Measurements from ENCODE around the gene CYB5R4.

CYB5R4 gene

GRCh38 chr6:83827050-83827449 lies 32.4 kb upstream of the CYB5R4 start:
- no peak for DNase-seq (ENCODE audit: low spot score)
- H3K4me3 ChIP-seq = no peak overlapping the region

DNA sequence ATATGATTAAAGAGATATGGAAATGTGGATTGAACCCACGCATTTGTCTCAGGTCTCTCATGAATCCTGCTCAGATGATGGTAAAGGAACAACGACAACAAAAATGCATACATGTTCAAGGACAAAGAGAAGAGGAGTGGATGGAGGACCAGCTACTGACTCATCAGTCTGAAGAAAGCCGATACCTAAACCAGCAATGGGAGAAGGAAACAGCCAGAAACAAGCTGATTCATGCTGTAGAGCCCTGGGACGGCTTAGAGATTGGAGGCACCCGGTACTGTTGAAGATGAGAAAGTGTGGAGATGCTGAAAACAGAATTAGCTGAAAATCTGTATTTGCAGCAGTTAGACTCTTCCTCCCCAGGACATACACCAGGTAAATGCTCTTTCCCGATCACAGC lies 20.8 kb upstream of the CYB5R4 start:
- Histone ChIP-seq H3K27ac (no peak overlapping the region), H3K4me3 (no peak overlapping the region)
- no peak for TF ChIP-seq CTCF (IDR thresholded peaks at IDR 0.05)

More at GRCh38 chr6:83827050-83827449, 32.4 kb upstream of the CYB5R4 start:
- no peak for TF ChIP-seq CTCF (IDR thresholded peaks at IDR 0.05)
- H3K27ac ChIP-seq = no peak overlapping the region

DNA sequence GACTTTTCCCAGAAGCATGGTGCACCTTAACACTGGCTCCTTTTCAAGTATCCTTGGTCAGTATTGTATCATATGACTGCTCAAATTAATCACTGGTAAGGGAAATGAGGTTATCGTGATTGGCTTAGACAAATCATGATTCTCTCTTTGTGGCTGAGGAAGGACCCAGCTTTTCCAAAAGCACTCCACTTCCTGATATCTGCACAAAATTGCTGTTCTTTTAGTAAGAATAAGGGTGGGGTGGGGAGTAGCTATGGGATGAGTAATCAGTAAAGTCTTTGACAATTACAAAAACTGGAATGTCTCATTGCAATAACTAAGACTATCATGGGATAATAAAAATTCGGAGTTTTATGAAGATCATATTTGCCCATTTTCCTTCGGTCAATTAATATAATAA lies 15.3 kb upstream of the CYB5R4 start:
- H3K4me3 ChIP-seq = no peak overlapping the region
- H3K27ac ChIP-seq = no peak overlapping the region
- no peak for TF ChIP-seq CTCF (IDR thresholded peaks at IDR 0.05)
- DNase-seq (ENCODE audit: low spot score) = no peak

More for the DNA sequence above, 20.8 kb upstream of the CYB5R4 start:
- DNase-seq (ENCODE audit: low spot score) = no peak

DNA sequence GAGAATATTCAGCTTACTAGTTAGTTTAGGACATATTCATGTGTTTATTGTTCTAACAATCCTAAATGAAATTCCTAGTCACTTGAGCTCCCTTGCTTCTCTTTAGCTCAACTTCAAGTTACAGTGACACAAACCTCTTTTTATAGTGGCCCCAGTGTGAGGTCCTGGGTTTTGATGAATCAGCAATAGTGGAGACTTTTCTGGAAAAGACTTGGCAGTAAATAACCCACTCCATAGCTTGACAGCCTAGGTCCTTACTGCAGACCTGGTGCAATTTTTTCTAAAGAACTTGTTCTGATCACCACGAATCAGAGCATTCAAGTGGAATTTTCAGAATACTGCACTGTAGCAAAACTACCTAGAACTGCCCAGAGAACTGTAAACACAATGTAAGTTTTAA lies 13.2 kb upstream of the CYB5R4 start:
- Histone ChIP-seq H3K4me3 (no peak overlapping the region), H3K27ac (no peak overlapping the region)
- DNase-seq (ENCODE audit: low spot score) = no peak
- TF ChIP-seq CTCF (IDR thresholded peaks at IDR 0.05) = no peak

DNA sequence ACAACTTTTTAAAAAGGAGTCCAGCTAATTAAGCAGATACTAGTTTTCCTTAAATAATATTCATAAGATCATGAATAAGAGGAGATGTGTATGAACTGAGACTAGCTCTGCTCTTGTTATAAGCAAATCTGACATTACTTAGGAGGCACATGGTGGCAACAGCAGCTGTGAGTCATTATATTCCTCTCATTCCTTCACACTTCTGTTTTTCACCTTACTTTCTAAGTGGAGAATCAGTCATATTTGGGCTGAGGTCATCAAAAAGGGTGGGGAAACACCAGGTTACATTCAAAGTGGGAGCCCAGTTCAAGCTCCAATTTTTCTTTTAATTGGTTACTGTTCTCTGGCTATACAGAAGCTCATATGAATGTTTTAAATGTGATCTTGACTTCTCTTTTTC lies 12.3 kb upstream of the CYB5R4 start:
- Histone ChIP-seq H3K4me3 (no peak overlapping the region), H3K27ac (no peak overlapping the region)
- no peak for DNase-seq (ENCODE audit: low spot score)
- no peak for TF ChIP-seq CTCF (IDR thresholded peaks at IDR 0.05)

GRCh38 chr6:83849127-83849526 lies 10.4 kb upstream of the CYB5R4 start:
- no peak overlapping the region for H3K27ac ChIP-seq
- no peak overlapping the region for H3K4me3 ChIP-seq
- no peak for TF ChIP-seq CTCF (IDR thresholded peaks at IDR 0.05)
- no peak for DNase-seq (ENCODE audit: low spot score)

- DNase-seq (ENCODE audit: low spot score) = no peak
- TF ChIP-seq CTCF (IDR thresholded peaks at IDR 0.05) = no peak
- no peak overlapping the region for H3K27ac ChIP-seq
- no peak overlapping the region for H3K4me3 ChIP-seq
These were observed 9.9 kb upstream of the CYB5R4 start for GRCh38 chr6:83849610-83850009.

Measured in coronary artery (tissue), 2 donors.